DND-41 (cell line): Measurements from ENCODE around the gene SCUBE1.

Experiments
- ATAC-seq: fragments of 200-7000 bp; cut with Tn5 transposase; 3 replicates; pipeline ENCODE4 v1.9.1; 2021; ENCODE audit warnings: low read depth; ENCODE audit not compliant: insufficient read depth
- DNase-seq: peaks from one replicate; pipeline ENCODE4 v3.0.0-alpha.2; 2020
- H2AFZ ChIP-seq: 2 replicates; pipeline ENCODE4 v1.6.0; 2012; ENCODE audit warnings: low read depth, low read length
- H3K27ac ChIP-seq: 2 replicates; pipeline ENCODE4 v1.5.1; 2012; ENCODE audit warnings: low read length, inconsistent platforms
- H3K27me3 ChIP-seq: fragments of 200-600 bp; sonication (generic); 2 replicates; pipeline ENCODE4 v1.6.0; 2012; ENCODE audit warnings: low read length, mild to moderate bottlenecking, inconsistent platforms; ENCODE audit not compliant: insufficient read depth, poor library complexity
- H3K36me3 ChIP-seq: 2 replicates; pipeline ENCODE4 v1.5.1; 2012; ENCODE audit warnings: low read length, inconsistent platforms; ENCODE audit not compliant: insufficient read depth
- H3K4me1 ChIP-seq: 2 replicates; pipeline ENCODE4 v1.5.1; 2012; ENCODE audit warnings: mild to moderate bottlenecking, low read length; ENCODE audit not compliant: insufficient read depth
- H3K4me2 ChIP-seq: 2 replicates; pipeline ENCODE4 v1.6.0; 2012; ENCODE audit warnings: mild to moderate bottlenecking, moderate library complexity, low read length, inconsistent platforms; ENCODE audit not compliant: insufficient read depth
- H3K4me3 ChIP-seq, 2 experiments: fragments of 200-600 bp in 1 of 2; shearing (Covaris generic) in 1 of 2; 2 replicates each; pipeline ENCODE4 v1.5.1; 2012 to 2016; ENCODE audit warnings: inconsistent platforms in 2 of 2, low read length in 2 of 2, mild to moderate bottlenecking in 2 of 2, low read depth in 1 of 2, moderate library complexity in 1 of 2
- H3K79me2 ChIP-seq: 2 replicates; pipeline ENCODE4 v1.6.0; 2012; ENCODE audit warnings: low read length, inconsistent platforms; ENCODE audit not compliant: insufficient read depth
- H3K9ac ChIP-seq: 2 replicates; pipeline ENCODE4 v1.6.0; 2012; ENCODE audit warnings: low read depth, mild to moderate bottlenecking, inconsistent platforms, low read length, moderate library complexity
- H3K9me3 ChIP-seq: 2 replicates; pipeline ENCODE4 v1.5.1; 2012; ENCODE audit warnings: low read length, moderate library complexity, mild to moderate bottlenecking, inconsistent platforms; ENCODE audit not compliant: insufficient read depth, severe bottlenecking
- H4K20me1 ChIP-seq: 2 replicates; pipeline ENCODE4 v1.6.0; 2012; ENCODE audit warnings: low read length; ENCODE audit not compliant: insufficient read depth
- EZH2 ChIP-seq: IDR thresholded peaks from 3 replicates; pipeline ENCODE4 v1.6.1; 2012; ENCODE audit warnings: borderline replicate concordance, low read depth, mild to moderate bottlenecking, moderate library complexity, low read length, inconsistent platforms; ENCODE audit not compliant: severe bottlenecking
- TF ChIP-seq, protein P1 (sequence below): IDR thresholded peaks from 2 replicates; pipeline ENCODE4 v1.5.1; 2012; ENCODE audit warnings: borderline replicate concordance, low read length, moderate library complexity, mild to moderate bottlenecking; ENCODE audit not compliant: poor library complexity, severe bottlenecking; ENCODE audit errors: extremely low read depth

The SCUBE1 gene

DNA sequence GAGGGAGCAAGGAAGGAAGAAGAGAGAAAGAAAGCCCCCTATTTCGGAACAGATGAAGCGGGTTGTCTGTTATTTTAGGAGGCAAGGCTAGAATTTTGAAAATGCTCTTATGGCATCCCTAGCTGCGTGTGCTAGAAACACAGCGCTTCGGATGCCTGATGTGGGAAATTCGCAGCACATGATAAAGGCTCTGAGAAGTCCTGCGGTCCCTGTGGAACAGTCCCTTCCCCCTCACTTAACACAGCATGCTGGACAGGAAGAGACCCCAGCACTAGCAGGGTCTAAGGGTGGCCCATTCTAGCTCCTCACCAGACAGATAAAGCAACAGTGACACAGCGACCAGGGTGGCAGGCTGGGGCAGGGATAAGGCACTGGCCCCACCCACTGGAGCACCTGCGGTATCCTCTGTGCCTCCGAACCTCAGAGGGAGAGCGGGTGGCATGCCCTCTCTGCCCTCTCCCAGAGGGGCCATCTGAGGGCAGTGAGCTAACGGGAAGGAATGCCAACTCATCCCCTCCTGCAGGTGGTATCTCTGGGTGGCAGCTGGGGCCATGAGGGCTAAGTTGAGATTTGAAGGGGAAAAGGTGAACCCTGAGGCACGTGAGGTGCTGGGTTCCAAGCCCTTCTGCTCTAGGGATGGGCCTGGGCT, 75.7 kb downstream of the SCUBE1 start:
- Histone ChIP-seq H2AFZ (no peak overlapping the region), H3K4me2 (no peak overlapping the region), H3K27me3 (no peaks in the 10 kb centered on the region), H3K9ac (no peak overlapping the region), H3K9me3 (no peaks in the 10 kb centered on the region), H3K79me2 (no peaks in the 10 kb centered on the region), H3K36me3 (no peaks in the 10 kb centered on the region), H4K20me1 (no peaks in the 10 kb centered on the region; the same call in 1 of the 2 replicates), H3K4me1 (peaks cover 30% of the 10 kb centered on the region), H3K4me3 (no peak overlapping the region), H3K27ac (no peak overlapping the region)
- TF ChIP-seq, protein P1, sequence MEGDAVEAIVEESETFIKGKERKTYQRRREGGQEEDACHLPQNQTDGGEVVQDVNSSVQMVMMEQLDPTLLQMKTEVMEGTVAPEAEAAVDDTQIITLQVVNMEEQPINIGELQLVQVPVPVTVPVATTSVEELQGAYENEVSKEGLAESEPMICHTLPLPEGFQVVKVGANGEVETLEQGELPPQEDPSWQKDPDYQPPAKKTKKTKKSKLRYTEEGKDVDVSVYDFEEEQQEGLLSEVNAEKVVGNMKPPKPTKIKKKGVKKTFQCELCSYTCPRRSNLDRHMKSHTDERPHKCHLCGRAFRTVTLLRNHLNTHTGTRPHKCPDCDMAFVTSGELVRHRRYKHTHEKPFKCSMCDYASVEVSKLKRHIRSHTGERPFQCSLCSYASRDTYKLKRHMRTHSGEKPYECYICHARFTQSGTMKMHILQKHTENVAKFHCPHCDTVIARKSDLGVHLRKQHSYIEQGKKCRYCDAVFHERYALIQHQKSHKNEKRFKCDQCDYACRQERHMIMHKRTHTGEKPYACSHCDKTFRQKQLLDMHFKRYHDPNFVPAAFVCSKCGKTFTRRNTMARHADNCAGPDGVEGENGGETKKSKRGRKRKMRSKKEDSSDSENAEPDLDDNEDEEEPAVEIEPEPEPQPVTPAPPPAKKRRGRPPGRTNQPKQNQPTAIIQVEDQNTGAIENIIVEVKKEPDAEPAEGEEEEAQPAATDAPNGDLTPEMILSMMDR, result no peak
- no peak for TF ChIP-seq EZH2
- ATAC-seq, result no peak
- DNase-seq, result no peak

DNA sequence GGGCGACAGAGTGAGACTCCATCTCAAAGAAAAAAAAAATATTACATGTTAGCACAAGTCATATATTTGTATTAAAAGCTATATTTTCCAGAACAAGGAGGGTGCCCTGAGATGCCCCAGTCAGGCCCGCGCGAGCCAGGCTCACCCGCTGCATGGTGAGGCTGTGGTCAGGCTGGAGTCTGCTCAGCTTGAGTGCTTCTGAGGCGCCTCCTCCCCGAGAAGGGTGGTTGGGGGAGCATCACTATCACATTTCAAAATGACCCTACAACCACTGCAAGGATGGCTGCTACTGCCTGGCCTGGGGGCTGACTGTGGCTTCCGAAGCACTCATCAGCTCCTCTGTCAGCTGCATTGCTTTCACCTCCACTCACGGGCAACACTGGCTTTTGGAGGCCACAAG, 77.1 kb downstream of the SCUBE1 start:
- no peak overlapping the region for H3K9ac ChIP-seq

DNA sequence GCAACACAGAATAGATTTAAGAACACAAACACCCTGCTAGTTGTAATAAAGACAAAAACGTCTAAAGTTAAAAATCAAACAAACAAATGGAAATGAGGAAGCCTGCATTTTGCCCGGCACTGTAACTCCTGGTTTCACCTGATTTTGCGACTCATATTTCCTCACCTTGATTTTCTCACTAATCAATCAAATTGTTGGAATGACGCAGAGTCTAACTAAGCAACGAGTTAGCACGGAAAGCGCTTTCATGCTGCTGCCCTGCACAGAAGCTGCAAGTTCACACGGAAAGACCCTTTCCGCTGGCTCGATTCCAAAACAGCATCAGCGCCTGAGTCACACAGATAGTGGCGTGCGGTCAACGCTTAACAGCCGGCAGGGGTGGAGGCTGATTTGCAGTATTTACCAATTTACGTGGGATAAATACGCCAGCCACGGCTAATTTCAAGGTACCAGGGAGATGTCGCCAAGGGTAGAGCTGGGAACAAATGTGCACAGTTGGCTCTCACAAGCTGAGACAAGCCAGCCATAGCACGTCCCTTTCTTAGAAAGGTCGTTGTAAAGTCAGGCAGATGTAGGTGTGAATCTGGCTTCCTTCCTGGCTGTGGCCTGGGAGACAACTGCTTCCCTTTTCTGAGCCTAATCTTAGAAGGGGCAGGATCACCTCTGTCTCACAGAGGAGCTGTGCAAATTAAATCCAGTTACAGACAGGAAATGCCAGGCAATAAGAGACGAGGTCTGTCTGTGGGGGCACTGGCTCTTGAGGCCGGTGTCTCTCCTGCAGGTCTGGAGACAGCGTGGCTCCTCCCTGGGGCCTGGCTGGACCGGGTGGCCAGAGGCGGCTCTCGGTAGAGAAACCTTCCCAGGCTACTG, 79.3 kb downstream of the SCUBE1 start:
- DNase-seq (peak; percentile 87), ATAC-seq (peak; percentile 84)
- peak overlapping the region; percentile 69 for H2AFZ ChIP-seq
- no peak for TF ChIP-seq EZH2
- TF ChIP-seq, protein P1, result no peak
- peak overlapping the region; percentile 67 for H3K4me2 ChIP-seq
- no peaks in the 10 kb centered on the region for H4K20me1 ChIP-seq
- no peaks in the 10 kb centered on the region for H3K27me3 ChIP-seq
- peak overlapping the region; percentile 88 for H3K27ac ChIP-seq
- H3K4me3 ChIP-seq, result peak overlapping the region in 1 of 2 experiments; percentile 50; a peak in 2 of 4 replicates
- peak overlapping the region; percentile 47 for H3K9ac ChIP-seq
- no peaks in the 10 kb centered on the region for H3K9me3 ChIP-seq
- H3K36me3 ChIP-seq, result no peaks in the 10 kb centered on the region
- no peaks in the 10 kb centered on the region for H3K79me2 ChIP-seq
- peaks cover 34% of the 10 kb centered on the region for H3K4me1 ChIP-seq

More for the DNA sequence above, 77.1 kb downstream of the SCUBE1 start:
- Histone ChIP-seq H4K20me1 (no peaks in the 10 kb centered on the region; the same call in 1 of the 2 replicates), H2AFZ (no peak overlapping the region), H3K4me3 (no peak overlapping the region), H3K27me3 (no peaks in the 10 kb centered on the region), H3K4me2 (no peak overlapping the region), H3K36me3 (no peaks in the 10 kb centered on the region), H3K27ac (no peak overlapping the region), H3K4me1 (peaks cover 34% of the 10 kb centered on the region), H3K9me3 (no peaks in the 10 kb centered on the region), H3K79me2 (no peaks in the 10 kb centered on the region)
- TF ChIP-seq EZH2, result no peak
- TF ChIP-seq, protein P1, result no peak
- DNase-seq, result no peak
- ATAC-seq, result no peak
